Lower leg skin (tissue), 3 donors: ENCODE measurements around the gene PARP14.

Experiments used
- CTCF ChIP-seq, 3 donors: fragments of 450-650 bp; IDR thresholded peaks; one replicate each; pipeline ENCODE4 v1.5.1; 2016; ENCODE audit warnings: antibody characterized with exemption in 3 of 3, mild to moderate bottlenecking in 3 of 3, moderate library complexity in 2 of 3
- POLR2A ChIP-seq, 2 donors: fragments of 450-650 bp; IDR thresholded peaks; one replicate each; pipeline ENCODE4 v1.6.1; 2016 to 2017; ENCODE audit warnings: antibody characterized with exemption in 2 of 2, mild to moderate bottlenecking in 1 of 2, moderate library complexity in 1 of 2

DNA sequence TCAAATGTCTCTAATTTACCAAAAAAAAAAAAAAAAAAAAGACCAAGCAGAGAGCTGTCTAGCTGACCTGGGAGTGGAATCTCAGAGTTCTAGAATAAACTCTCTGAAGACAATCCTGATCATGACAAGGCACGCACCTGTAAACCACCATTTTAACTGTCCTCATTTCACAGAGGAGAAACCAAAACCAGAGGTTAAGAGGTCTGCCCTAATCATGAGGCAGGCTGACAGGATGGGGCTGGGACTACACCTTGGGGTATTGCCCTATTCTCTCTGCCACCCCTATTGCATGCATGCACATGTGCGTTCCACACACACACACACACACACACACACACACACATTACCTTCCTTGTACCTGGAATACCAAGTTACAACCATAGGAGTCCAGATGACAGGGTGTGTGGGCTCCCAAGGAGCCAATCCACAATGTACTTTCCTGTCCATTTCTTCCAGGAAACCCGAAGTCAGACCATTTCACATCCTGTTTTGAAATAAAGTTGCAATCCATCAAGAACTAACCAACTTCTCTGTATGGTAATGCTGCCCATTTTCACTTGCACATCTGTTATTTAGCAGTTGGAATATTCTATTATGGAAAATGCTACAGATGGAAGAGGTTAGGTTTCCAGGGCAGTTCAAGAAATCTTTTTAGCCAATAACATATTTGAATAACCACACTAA is 78.4 kb downstream of the PARP14 start:
- TF ChIP-seq CTCF (IDR thresholded peaks at IDR 0.05) (no peak), POLR2A (IDR thresholded peaks at IDR 0.05) (no peak)
